HCT116 (cell line): ENCODE data around the gene ZNF593. TPM values are rescaled to one million over a fixed set of nuclear protein-coding genes. Genes with fewer than 3 reads are reported as not detected.

ENCODE experiments used
- ATAC-seq: fragments of 200-7000 bp; cut with Tn5 transposase; 2 replicates; pipeline ENCODE4 v1.9.1; 2020; ENCODE audit warnings: mild to moderate bottlenecking, moderate library complexity
- BruUV-seq: library from RNA; stranded (reverse); fragments of 400-500 nt; replicated peaks from 2 replicates; lab custom pipeline; 2021; lab: Mats Ljungman, UMichigan
- CTCF ChIA-PET: fragments of 300-600 bp; sonication (Branson Sonifier 250); formaldehyde crosslinking; loops from one replicate; lab custom pipeline; 2021; ENCODE audit warnings: antibody characterized with exemption; lab: Charles Lee
- POLR2A ChIA-PET: fragments of 300-600, 350-600 bp; sonication (Branson Sonifier 250); formaldehyde crosslinking; loops from one replicate; lab custom pipeline; 2021; ENCODE audit warnings: antibody characterized with exemption; lab: Charles Lee
- RAD21 ChIA-PET, 2 experiments: fragments of 300-600 bp; sonication (Branson Sonifier 250); formaldehyde crosslinking; loops; one replicate each; lab custom pipeline; 2023; ENCODE audit warnings: low total read pairs in 2 of 2; ENCODE audit not compliant: uncharacterized antibody in 2 of 2, unreplicated experiment in 2 of 2, low non-redundant PET in 1 of 2; lab: Charles Lee
- DNase-seq: peaks from one replicate; pipeline ENCODE4 v3.0.0-alpha.2; 2010; ENCODE audit warnings: low read depth, low spot score
- H2AFZ ChIP-seq: fragments of 200-600 bp; shearing (Covaris generic), sonication (generic); 2 replicates; pipeline ENCODE4 v1.6.1; 2017; ENCODE audit warnings: low read depth, mixed run types, mixed read lengths, antibody characterized with exemption, low read length; ENCODE audit not compliant: poor library complexity, severe bottlenecking
- H3K27ac ChIP-seq: 2 replicates; pipeline ENCODE4 v1.5.1; 2012; ENCODE audit warnings: low read depth, low read length
- H3K27me3 ChIP-seq: fragments of 200-600 bp; sonication (generic); 2 replicates; pipeline ENCODE4 v1.6.1; 2016; ENCODE audit warnings: mixed run types, low read length, mixed read lengths; ENCODE audit not compliant: insufficient read depth
- H3K36me3 ChIP-seq, 2 experiments: fragments of 200-500 bp in 1 of 2; fragments of 200-600 bp in 1 of 2; sonication (Bioruptor generic) in 1 of 2; sonication (generic) in 1 of 2; 2 replicates each; pipeline versions ENCODE4 v1.5.1 to v1.6.1; 2014 to 2016; ENCODE audit warnings: low read length in 2 of 2, inconsistent platforms in 1 of 2, mixed read lengths in 1 of 2, mixed run types in 1 of 2; ENCODE audit not compliant: insufficient read depth in 2 of 2, control insufficient read depth in 1 of 2
- H3K4me1 ChIP-seq, 2 experiments: fragments of 200-600 bp in 1 of 2; sonication (generic) in 1 of 2; 2 replicates each; pipeline versions ENCODE4 v1.5.1 to v1.6.1; 2012 to 2017; ENCODE audit warnings: low read length in 2 of 2, inconsistent platforms in 1 of 2, mild to moderate bottlenecking in 1 of 2, mixed read lengths in 1 of 2, mixed run types in 1 of 2, moderate library complexity in 1 of 2; ENCODE audit not compliant: insufficient read depth in 2 of 2, control insufficient read depth in 1 of 2
- H3K4me2 ChIP-seq: fragments of 200-600 bp; sonication (generic); 2 replicates; pipeline ENCODE4 v1.6.1; 2017; ENCODE audit warnings: mixed run types, low read length, mixed read lengths
- H3K4me3 ChIP-seq, 2 experiments: fragments of 200-600 bp in 1 of 2; sonication (generic) in 1 of 2; replicated peaks in 1 of 2; 2 replicates each; pipeline ENCODE4 v1.5.1; 2011 to 2016; ENCODE audit warnings: low read length in 2 of 2, control low read depth in 1 of 2, low read depth in 1 of 2, mild to moderate bottlenecking in 1 of 2, mixed read lengths in 1 of 2, mixed run types in 1 of 2
- H3K79me2 ChIP-seq: fragments of 200-600 bp; sonication (generic); 2 replicates; pipeline ENCODE4 v1.6.1; 2017; ENCODE audit warnings: mild to moderate bottlenecking, mixed run types, low read length, moderate library complexity, mixed read lengths; ENCODE audit not compliant: insufficient read depth
- H3K9ac ChIP-seq: fragments of 200-600 bp; sonication (generic); 2 replicates; pipeline ENCODE4 v1.6.1; 2016; ENCODE audit warnings: low read length, mixed read lengths
- H3K9me2 ChIP-seq: fragments of 200-600 bp; sonication (generic), shearing (Covaris generic); 2 replicates; pipeline ENCODE4 v1.6.1; 2017; ENCODE audit warnings: mixed run types, mild to moderate bottlenecking, moderate library complexity; ENCODE audit not compliant: insufficient read depth
- H3K9me3 ChIP-seq, 2 experiments: fragments of 200-500 bp in 1 of 2; fragments of 200-600 bp in 1 of 2; sonication (Bioruptor generic) in 1 of 2; sonication (generic) in 1 of 2; 2 replicates each; pipeline ENCODE4 v1.6.1; 2014 to 2017; ENCODE audit warnings: low read length in 2 of 2, mixed read lengths in 2 of 2, inconsistent platforms in 1 of 2, low read depth in 1 of 2, mild to moderate bottlenecking in 1 of 2, mixed run types in 1 of 2, moderate library complexity in 1 of 2; ENCODE audit not compliant: control insufficient read depth in 1 of 2, insufficient read depth in 1 of 2
- H4K20me1 ChIP-seq: fragments of 200-600 bp; sonication (generic), shearing (Covaris generic); 2 replicates; pipeline ENCODE4 v1.6.1; 2017; ENCODE audit warnings: mixed run types, mild to moderate bottlenecking, moderate library complexity; ENCODE audit not compliant: insufficient read depth
- CEBPB ChIP-seq: IDR thresholded peaks from 2 replicates; pipeline ENCODE4 v1.6.1; 2012; ENCODE audit warnings: low read depth
- EGR1 ChIP-seq: IDR thresholded peaks from 2 replicates; pipeline ENCODE4 v1.6.1; 2012; ENCODE audit warnings: low read depth
- MAX ChIP-seq: IDR thresholded peaks from 2 replicates; pipeline ENCODE4 v1.6.1; 2012
- intact Hi-C: fragments of 100-400 bp; cut with micrococcal nuclease; formaldehyde crosslinking; loops from 2 replicates; pipeline ENCODE4 v1.10.0; 2022
- total RNA-seq: library from RNA; stranded (reverse); gene quantifications from one replicate; pipeline ENCODE4 v1.2.1, GENCODE V29; 2021; ENCODE audit not compliant: unreplicated experiment
- TF ChIP-seq, protein P1 (sequence below): IDR thresholded peaks from 2 replicates; pipeline ENCODE4 v1.6.1; 2012; ENCODE audit warnings: low read depth
- TF ChIP-seq, protein P2 (sequence below), 3 experiments: fragments of 200-600 bp in 1 of 3; sonication (generic) in 1 of 3; IDR thresholded peaks in 2 of 3; conservative IDR thresholded peaks in 1 of 3; 2 replicates each; pipeline ENCODE4 v1.5.1; 2012 to 2017; ENCODE audit warnings: low read depth in 2 of 3, low read length in 2 of 3, antibody characterized with exemption in 1 of 3, borderline replicate concordance in 1 of 3, control low read depth in 1 of 3, mild to moderate bottlenecking in 1 of 3, mixed read lengths in 1 of 3, mixed run types in 1 of 3, moderate library complexity in 1 of 3; ENCODE audit not compliant: insufficient read depth in 1 of 3

Gene ZNF593
- total RNA-seq, 1 experiment from 2014 or later, result 62.4 TPM

- DNase-seq (no peak), ATAC-seq (no peak)
- TSS peak; percentile 50 for BruUV-seq
- Histone ChIP-seq H3K4me3 (no peak overlapping the region), H4K20me1 (no peaks in the 10 kb centered on the region), H3K4me1 (no peaks in the 10 kb centered on the region), H3K9ac (no peak overlapping the region), H2AFZ (no peak overlapping the region), H3K27ac (no peak overlapping the region), H3K9me2 (no peaks in the 10 kb centered on the region), H3K9me3 (no peaks in the 10 kb centered on the region), H3K27me3 (no peaks in the 10 kb centered on the region), H3K36me3 (no peaks in the 10 kb centered on the region; a peak in 1 of 4 replicates), H3K79me2 (no peaks in the 10 kb centered on the region), H3K4me2 (no peak overlapping the region)
- TF ChIP-seq, protein P1, sequence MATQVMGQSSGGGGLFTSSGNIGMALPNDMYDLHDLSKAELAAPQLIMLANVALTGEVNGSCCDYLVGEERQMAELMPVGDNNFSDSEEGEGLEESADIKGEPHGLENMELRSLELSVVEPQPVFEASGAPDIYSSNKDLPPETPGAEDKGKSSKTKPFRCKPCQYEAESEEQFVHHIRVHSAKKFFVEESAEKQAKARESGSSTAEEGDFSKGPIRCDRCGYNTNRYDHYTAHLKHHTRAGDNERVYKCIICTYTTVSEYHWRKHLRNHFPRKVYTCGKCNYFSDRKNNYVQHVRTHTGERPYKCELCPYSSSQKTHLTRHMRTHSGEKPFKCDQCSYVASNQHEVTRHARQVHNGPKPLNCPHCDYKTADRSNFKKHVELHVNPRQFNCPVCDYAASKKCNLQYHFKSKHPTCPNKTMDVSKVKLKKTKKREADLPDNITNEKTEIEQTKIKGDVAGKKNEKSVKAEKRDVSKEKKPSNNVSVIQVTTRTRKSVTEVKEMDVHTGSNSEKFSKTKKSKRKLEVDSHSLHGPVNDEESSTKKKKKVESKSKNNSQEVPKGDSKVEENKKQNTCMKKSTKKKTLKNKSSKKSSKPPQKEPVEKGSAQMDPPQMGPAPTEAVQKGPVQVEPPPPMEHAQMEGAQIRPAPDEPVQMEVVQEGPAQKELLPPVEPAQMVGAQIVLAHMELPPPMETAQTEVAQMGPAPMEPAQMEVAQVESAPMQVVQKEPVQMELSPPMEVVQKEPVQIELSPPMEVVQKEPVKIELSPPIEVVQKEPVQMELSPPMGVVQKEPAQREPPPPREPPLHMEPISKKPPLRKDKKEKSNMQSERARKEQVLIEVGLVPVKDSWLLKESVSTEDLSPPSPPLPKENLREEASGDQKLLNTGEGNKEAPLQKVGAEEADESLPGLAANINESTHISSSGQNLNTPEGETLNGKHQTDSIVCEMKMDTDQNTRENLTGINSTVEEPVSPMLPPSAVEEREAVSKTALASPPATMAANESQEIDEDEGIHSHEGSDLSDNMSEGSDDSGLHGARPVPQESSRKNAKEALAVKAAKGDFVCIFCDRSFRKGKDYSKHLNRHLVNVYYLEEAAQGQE, result no peak
- no peak for TF ChIP-seq CEBPB
- intact Hi-C loops, result no loop called here
- ChIA-PET POLR2A (no interaction called here), CTCF (interaction anchor here (2.6 kb wide), 2 partner anchors 12 to 44 kb away, joined by 13 to 16 read pairs; partner anchors contain the start of genes CEP85 and CNKSR1), RAD21 (no interaction called here)
Measured at GRCh38 chr1:26189331-26189730, 19.6 kb downstream of the ZNF593 start.

DNA sequence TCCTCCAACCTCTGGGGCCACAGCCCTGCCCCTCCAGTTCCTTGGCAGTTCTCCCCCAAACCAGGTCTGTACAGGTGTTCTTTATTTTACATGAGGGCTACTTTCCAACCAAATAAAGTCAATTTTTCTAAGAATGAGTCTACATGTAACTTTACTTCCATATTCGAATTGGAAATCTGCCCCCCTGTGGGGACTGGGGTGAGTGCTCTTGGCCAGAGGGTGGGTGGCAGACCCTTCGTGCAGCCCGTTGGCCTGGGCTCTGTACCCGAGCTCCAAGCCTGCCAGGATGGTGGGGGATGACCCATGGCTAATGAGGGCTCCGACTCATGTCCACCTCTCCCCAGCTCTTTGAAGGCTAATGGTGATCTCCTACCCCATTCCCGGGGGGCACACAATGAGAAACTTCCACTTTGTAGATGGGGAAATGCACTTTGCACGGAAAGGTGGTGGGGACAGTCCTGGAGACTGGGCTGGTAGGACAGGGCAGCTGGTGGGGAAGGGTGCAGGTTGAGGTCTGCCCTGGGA is 20.1 kb downstream of the ZNF593 start:
- H3K4me2 ChIP-seq, result no peak overlapping the region
- H3K9me2 ChIP-seq, result no peaks in the 10 kb centered on the region
- no peaks in the 10 kb centered on the region for H3K79me2 ChIP-seq
- intact Hi-C loops, result no loop called here
- ChIA-PET RAD21 (interaction anchor here in 1 of 2 experiments (0.6 kb wide), 1 partner anchor 156 kb away, joined by 4 read pairs; no protein-coding TSS in a partner anchor), POLR2A (no interaction called here), CTCF (interaction anchor here (2.6 kb wide), 2 partner anchors 12 to 44 kb away, joined by 13 to 16 read pairs; partner anchors contain the start of genes CEP85 and CNKSR1)
- H3K9ac ChIP-seq, result no peak overlapping the region
- no TSS peak for BruUV-seq
- no peak overlapping the region for H3K27ac ChIP-seq
- no peak overlapping the region for H2AFZ ChIP-seq
- peak; percentile 20; the same call in 1 of the 2 replicates for ATAC-seq
- no peaks in the 10 kb centered on the region for H3K27me3 ChIP-seq
- DNase-seq, result no peak
- no peak for TF ChIP-seq MAX
- TF ChIP-seq, protein P2, sequence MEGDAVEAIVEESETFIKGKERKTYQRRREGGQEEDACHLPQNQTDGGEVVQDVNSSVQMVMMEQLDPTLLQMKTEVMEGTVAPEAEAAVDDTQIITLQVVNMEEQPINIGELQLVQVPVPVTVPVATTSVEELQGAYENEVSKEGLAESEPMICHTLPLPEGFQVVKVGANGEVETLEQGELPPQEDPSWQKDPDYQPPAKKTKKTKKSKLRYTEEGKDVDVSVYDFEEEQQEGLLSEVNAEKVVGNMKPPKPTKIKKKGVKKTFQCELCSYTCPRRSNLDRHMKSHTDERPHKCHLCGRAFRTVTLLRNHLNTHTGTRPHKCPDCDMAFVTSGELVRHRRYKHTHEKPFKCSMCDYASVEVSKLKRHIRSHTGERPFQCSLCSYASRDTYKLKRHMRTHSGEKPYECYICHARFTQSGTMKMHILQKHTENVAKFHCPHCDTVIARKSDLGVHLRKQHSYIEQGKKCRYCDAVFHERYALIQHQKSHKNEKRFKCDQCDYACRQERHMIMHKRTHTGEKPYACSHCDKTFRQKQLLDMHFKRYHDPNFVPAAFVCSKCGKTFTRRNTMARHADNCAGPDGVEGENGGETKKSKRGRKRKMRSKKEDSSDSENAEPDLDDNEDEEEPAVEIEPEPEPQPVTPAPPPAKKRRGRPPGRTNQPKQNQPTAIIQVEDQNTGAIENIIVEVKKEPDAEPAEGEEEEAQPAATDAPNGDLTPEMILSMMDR (IDR thresholded peaks at IDR 0.05 in 2 of 3, conservative IDR thresholded peaks at IDR 0.05 in 1 of 3; ENCODE audit: borderline replicate concordance in 1 of 3, insufficient read depth in 1 of 3, low read depth in 2 of 3, low read length in 2 of 3), result 0 out of 6 replicates have a peak, but pooled peaks of 1 of the 3 experiments have one; percentile 17
- no peak for TF ChIP-seq EGR1
- H3K9me3 ChIP-seq, result no peaks in the 10 kb centered on the region
- no peaks in the 10 kb centered on the region for H3K4me1 ChIP-seq
- no peaks in the 10 kb centered on the region; a peak in 1 of 4 replicates for H3K36me3 ChIP-seq
- no peaks in the 10 kb centered on the region for H4K20me1 ChIP-seq
- no peak overlapping the region for H3K4me3 ChIP-seq
